Heart left ventricle (tissue), 13 donors: ENCODE results near the gene DBH.

Experiments used
- POLR2A ChIP-seq, 2 donors: fragments of 450-650 bp; IDR thresholded peaks; one replicate each; pipeline ENCODE4 v1.6.1; 2017; ENCODE audit warnings: antibody characterized with exemption in 2 of 2, mild to moderate bottlenecking in 2 of 2, moderate library complexity in 2 of 2
- TF ChIP-seq, protein P1 (sequence below), 12 donors: fragments of 200-600 bp; sonication (generic) in 4 of 12; IDR thresholded peaks; one replicate each; pipeline versions ENCODE4 v1.5.0 to v1.8.0; 2018 to 2022; ENCODE audit warnings: antibody characterized with exemption in 12 of 12, mild to moderate bottlenecking in 5 of 12
- donor health status: ischemic (EF 13 %, LVEDD 7.1; RV severe dilation, severe dysfunction).
- donor health status: DM: no; HTN: yes; CAD: no.
- donor health status: DM: no; HTN: no; CAD: no.
- donor health status: ischemic (EF 25% LVEDD 6.9; RV normal size, moderate dysfunction).
- donor health status: ischemic (EF 25% LVEDD 5.7; RV mildly dilated, moderate dysfunction).
- donor health status: ischemic (EF 35%, LVEDD 5.7; RV mildly dilated, moderate dysfunction).
- donor health status: nonischemic (EF 11% LVEDD 7.7; RV severe dilation, severe dysfunction).
- donor health status: DM: yes; HTN: yes; CAD: no.
- donor health status: PGD.
- donor health status: ischemic (EF 29% LVEDD 5.4; RV normal size, mild dysfunction).
- donor health status: nonischemic (EF 23%, LVEDD 6.1; RV moderate dilation, normal function).

DNA sequence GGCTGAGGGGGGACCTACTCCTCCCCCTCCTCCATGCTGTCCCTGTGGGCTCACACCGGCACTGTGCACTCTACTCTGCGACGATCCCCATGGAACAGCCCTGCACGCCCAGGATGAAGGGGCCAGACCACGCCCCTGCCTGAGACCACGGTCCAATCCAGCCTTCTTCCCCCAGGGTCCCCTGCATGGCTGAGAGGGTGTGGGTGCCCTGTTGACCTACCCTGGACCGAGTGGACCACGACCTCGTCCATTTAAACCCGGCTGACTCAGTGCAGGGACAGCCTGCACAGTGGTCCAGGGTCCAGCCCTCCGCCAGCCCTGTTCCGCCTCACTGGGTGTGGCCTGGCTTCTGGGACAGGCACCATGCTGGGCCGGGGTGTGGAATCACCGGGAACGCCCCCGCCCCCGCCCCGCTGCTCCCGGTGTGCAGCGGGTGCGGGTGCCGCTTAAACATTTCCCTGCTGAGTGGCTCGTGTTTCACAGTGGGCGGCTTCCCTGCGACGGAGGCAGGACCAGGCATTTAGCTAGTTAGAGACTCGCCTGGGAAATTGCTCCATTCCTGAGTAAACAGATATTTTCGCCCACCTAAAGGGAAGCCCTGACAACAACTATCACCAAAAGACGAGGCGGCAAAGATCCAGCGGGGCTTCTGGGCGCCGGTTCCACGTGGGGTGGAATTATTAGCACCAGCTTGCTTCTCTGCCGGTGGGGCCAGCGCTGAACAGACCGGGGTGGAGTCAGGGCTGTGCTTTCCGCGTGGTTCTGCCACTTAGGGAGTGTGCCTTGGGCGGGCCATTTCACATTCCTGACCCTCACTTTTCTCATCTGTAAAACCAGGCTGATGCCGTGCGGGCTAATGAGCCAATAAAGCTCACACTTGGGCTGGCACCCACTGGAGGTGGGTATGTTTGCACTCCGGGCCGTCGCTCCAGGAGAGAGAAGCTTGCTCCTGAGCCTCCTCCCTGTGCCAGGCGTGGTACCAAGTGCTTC, 22.6 kb downstream of the DBH start:
- TF ChIP-seq, protein P1, sequence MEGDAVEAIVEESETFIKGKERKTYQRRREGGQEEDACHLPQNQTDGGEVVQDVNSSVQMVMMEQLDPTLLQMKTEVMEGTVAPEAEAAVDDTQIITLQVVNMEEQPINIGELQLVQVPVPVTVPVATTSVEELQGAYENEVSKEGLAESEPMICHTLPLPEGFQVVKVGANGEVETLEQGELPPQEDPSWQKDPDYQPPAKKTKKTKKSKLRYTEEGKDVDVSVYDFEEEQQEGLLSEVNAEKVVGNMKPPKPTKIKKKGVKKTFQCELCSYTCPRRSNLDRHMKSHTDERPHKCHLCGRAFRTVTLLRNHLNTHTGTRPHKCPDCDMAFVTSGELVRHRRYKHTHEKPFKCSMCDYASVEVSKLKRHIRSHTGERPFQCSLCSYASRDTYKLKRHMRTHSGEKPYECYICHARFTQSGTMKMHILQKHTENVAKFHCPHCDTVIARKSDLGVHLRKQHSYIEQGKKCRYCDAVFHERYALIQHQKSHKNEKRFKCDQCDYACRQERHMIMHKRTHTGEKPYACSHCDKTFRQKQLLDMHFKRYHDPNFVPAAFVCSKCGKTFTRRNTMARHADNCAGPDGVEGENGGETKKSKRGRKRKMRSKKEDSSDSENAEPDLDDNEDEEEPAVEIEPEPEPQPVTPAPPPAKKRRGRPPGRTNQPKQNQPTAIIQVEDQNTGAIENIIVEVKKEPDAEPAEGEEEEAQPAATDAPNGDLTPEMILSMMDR (IDR thresholded peaks at IDR 0.05) = no peak
- TF ChIP-seq POLR2A (IDR thresholded peaks at IDR 0.05) = no peak
